CD4-positive, alpha-beta T cell treated with Interleukin-15 for 1 hour (primary cell): ENCODE results near the gene C1orf159.
A peak's percentile ranks its signal among the peaks of the same experiment; 100 is the strongest.
"Not testable (repeated sequence)": the region's sequence is repeated elsewhere in the genome, so short reads cannot be mapped to it uniquely, and the experiment has no call there.

Source experiments
- DNase-seq: peaks from one replicate; pipeline ENCODE4 v3.0.0-alpha.2; 2020

Gene C1orf159

DNA sequence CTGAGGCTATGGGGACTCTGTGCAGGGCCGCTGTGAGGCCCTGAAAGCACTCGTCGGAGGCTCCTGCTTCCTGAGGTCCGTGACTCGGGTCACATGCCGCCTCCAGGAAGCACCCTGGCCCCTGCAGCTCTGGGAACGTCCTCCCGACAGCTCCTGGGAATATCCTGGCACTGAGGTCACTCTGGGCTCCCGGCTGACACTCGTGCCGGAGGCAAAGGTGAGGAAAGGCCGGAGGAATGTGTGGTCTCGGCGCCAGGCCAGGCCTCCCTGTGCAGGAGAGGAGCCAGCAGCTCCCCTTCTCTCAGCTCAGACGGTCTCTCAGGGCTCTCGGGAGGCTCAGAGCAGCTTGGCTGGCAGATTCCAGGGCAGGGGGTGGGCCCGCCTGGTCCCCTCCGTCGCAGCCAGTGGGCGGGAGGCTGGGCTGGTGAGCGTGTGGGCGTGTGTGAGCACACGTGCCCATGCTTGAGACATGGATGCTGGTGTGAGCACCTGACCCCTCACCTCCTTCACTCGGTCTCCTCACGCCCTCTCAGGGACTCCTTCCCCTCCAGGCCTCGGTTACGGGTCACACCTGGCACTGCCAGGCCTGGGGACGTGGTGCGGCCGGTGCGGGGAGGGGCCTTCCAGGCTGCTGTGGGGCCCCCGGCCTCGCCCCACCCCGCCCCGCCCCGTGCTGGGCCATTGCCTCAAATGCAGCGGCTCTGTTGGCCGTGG, 36.3 kb downstream of the C1orf159 start:
- DNase-seq, result no peak

DNA sequence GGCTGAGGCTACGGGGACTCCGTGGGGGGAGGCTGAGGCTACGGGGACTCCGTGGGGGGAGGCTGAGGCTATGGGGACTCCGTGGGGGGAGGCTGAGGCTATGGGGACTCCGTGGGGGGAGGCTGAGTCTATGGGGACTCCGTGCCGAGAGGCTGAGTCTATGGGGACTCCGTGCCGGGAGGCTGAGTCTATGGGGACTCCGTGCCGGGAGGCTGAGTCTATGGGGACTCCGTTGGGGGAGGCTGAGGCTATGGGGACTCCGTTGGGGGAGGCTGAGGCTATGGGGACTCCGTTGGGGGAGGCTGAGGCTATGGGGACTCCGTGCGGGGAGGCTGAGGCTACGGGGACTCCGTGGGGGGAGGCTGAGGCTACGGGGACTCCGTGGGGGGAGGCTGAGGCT, 38.5 kb downstream of the C1orf159 start:
- not testable (repeated sequence) for DNase-seq

DNA sequence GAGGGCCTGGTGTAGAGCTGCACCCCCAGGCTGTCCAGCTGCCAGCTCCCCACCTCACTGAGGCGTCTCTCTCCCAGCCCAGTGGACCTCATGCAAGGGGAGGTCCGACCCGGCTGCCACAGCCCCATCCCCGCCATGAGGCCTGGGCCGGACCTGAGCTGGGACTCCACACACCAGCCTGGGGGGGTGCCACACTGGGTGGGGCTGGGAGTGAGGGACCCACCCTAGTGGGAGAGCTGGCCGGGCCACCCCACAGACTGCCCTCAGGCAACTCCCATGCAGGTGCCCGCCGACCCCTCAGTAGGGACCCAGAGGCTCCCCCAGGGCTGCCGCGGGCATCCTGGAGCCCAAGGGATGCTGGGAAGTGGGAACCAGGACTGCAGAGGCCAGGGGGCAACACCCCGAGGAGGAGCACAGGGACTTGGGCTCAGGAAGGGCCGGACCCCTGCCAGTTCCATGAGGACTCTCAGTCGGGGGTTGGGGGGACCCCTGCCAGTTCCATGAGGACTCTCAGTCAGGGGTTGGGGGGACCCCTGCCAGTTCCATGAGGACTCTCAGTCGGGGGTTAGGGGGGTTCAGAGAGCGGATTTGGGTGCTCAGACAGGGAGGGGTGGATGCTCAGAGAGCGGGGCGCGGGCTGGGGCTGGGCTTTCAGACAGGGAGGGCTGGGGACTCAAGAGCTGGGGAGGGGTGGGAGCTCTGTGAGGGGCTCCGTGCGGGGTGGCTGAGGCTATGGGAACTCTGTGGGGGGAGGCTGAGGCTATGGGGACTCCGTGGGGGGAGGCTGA, 40.5 kb downstream of the C1orf159 start:
- DNase-seq, result no peak

DNA sequence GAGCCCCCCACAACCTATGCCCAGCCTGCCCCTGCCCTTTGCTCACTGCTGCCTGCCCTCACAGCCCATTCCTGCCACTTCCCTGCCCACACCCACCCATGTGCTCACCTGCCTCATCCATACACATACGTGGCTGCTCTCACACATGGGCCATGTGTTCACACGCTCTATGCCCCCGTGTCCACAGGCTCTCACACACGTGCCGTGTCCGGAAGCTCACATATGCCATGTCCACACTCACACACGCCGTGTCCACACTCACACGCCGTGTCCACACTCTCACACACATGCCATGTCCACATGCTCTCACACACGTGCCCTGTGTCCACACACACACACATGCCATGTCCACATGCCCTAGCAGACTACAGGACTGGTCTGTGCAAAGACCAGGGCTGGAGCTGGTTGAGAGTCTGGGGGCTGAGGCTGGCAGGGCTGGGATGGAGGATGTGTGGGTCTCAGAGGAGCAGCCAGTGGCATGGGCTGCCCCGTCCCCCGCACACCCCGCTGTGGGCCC, 41.2 kb downstream of the C1orf159 start:
- DNase-seq, result no peak

GRCh38 chr1:1073743-1074587, 41.9 kb downstream of the C1orf159 start, which contains the start of gene RNF223:
Gene RNF223 (minus strand): TSS chr1:1074306. CDS start chr1:1072566, 1,740 bp downstream.
- no peak for DNase-seq

GRCh38 chr1:1072849-1073742, 42.8 kb downstream of the C1orf159 start:
- no peak for DNase-seq

DNA sequence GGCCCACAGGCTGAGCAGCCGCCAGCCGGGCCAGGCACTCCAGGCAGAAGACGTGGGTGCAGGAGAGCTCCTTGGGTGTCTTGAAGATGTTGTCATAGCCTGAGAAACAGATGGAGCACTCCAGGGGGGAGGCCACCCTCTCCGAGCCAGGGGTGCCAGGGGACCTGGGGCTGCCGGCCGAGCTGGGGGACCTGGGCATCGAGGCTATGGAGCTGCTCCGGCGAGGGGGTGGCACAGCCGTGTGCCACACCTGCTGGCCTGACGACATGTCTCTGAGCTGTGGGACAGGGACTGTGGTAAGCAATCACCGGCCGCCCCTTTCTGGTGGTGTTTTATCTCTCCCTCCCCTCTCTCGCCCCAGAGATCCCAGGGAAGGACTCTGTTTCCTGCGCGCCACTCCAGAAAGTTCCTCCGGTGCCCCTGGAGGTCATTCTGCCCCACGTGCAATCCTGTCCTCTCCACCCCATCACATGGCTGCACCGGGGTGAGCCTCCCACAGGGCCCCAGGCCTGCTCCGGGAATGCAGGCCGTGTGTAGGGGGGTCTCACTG, 43.5 kb downstream of the C1orf159 start:
- DNase-seq, result no peak

DNA sequence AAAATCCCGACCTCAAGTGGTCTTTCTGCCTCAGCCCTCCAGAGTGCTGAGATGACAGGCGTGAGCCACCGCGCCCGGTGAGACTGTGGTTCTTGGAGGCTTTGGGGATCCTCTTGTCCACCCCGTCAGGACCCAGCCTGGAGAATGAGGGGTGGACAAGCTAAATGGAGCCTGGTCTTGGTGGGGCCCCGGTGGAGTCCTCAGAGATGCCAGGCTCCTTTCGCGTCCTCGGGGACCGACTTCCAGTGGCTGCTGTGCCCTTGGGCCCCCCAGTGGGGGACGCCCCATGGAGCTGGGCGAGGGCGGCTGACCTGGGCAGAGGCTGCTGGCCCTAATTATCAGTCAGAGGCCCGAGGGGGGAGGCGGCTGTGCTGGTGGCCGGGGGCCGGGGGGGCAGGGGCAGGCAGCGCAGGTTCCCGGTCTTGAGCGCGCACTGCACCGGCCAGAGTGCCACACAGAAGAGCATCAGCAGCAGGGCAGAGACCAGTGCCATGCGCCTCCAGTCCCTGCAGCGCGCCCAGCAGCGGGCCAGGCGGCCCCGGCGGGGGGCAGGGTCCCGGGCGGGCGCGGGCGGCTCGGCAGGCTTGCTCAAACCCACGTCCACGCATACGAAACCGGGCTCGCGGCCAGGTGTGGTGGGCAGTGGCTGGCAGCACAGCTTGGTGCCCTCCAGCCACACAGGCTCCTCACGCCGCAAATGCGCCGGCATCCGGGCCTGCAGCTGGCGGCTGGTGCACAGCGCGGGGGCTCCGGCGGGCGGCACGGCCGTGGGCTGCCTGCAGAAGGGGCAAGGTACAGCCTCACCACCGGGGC, 44.2 kb downstream of the C1orf159 start:
- DNase-seq, result no peak

- peak; percentile 30 for DNase-seq
Observed at GRCh38 chr1:1069711-1070676, 45.9 kb downstream of the C1orf159 start.

- DNase-seq, result peak; percentile 85
Observed at GRCh38 chr1:1069056-1069710, 46.7 kb downstream of the C1orf159 start.

DNA sequence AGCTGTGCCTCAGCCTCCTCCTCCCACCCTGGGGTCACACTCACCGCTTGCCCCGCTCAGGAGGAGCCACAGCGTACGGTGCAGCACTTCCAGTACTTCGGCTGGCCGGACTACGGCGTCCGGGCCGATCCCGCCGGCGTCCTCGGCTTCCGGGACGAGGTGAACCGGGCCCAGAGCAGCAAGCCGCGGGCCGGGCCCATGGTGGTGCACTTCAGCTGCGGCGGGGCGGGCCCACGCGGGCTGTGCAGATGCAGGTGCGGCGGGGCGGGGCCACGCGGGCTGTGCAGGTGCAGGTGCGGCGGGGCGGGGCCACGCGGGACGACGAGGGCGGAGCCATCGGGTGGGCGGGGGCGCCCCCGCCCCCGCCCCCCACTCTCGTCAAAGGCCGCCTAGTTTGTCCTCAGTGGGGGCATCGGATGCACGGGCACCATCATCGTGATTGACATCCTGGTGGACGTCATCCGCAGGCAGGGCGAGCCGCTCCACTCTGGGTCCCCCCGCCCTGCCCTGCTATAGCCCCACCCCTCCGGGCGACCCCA, 47.3 kb downstream of the C1orf159 start:
- DNase-seq, result peak; percentile 77

GRCh38 chr1:1067860-1068516, 47.9 kb downstream of the C1orf159 start:
- DNase-seq, result no peak

DNA sequence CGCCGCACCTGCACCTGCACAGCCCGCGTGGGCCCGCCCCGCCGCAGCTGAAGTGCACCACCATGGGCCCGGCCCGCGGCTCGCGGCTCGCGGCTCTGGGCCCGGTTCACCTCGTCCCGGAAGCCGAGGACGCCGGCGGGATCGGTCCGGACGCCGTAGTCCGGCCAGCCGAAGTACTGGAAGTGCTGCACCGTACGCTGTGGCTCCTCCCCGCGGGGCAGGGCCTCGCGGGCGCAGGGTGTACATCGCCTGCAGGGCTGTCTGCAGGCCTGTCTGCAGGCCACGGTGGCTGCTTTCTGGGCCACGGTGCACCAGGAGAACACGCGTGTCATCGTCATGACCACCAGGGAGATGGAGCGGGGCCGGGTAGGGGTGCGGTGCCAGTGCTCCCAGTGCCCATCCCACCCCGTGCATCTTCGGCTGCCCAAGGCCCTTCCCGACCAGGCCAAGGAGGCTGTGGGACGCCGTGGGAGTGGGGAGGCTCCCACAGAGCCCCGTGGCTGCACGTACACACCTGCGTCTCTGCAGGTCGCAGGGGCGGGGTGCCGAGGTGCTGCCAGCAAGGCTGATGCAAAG, 48.5 kb downstream of the C1orf159 start:
- DNase-seq, result no peak

DNA sequence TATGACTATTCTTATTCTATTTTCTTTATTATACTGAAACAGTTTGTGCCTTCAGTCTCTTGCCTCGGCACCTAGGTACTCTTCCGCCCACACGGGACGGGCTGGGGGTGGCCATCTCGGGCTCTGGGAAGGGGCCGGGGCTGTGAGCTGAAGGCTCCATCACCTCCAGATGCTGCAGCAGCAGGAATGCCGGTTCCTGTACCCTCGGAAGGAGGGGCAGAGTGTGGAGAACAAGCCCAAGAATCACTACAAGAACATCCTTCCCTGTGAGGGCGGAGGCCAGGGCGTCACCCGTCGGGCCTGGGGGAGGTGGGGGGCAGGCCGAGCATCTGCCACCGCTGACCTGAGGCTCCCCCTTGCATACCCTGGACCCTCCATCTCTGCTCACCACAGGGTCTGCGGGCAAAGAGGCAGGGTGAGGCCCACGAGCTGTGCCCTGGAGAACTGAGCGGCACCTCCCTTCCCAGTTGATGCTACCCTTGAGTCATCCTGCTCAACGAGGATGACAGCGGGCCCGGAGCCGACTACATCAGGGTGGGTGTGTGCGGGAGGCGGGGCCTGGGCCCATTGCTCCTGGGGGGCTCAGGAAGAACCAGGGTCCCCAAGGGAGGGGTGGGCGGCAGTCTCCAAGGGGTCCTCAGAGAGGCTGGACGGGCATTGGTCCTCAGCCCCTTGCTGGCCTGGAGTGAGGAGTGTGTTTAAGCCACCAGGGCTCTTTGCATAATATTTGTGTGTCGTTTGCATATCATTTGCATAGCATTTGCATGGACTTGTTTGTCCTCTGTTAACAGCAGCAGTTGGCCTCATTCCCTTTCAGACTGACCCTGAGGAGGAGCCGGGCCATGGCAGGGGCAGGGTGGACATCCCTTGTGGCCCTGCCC, 49.2 kb downstream of the C1orf159 start:
- DNase-seq, result no peak

- not testable (repeated sequence) for DNase-seq
Observed at GRCh38 chr1:1065940-1066304, 50.0 kb downstream of the C1orf159 start.

GRCh38 chr1:1065265-1065939, 50.5 kb downstream of the C1orf159 start:
- DNase-seq, result no peak
